HepG2 (cell line): ENCODE data around the gene PRKG1. TPM values are rescaled to one million over a fixed set of nuclear protein-coding genes. Genes with fewer than 3 reads are reported as not detected.

ENCODE experiments used
- ATAC-seq: fragments of 200-7000 bp; cut with Tn5 transposase; 3 replicates; pipeline ENCODE4 v1.9.1; 2020; ENCODE audit warnings: mild to moderate bottlenecking, moderate library complexity
- BruUV-seq: library from RNA; stranded (reverse); fragments of 400-500 nt; replicated peaks from 2 replicates; lab custom pipeline; 2021; lab: Mats Ljungman, UMichigan
- CTCF ChIA-PET: fragments of 300-600 bp; formaldehyde crosslinking; extraction: SDS; loops from one replicate; lab custom pipeline; 2021; ENCODE audit warnings: low total read pairs, inconsistent platforms, low intra/inter-chr PET ratio; lab: Yijun Ruan, JAX
- POLR2A ChIA-PET: fragments of 350-600 bp; sonication (Branson Sonifier 250); formaldehyde crosslinking; loops from one replicate; lab custom pipeline; 2020; ENCODE audit warnings: antibody characterized with exemption, inconsistent platforms; lab: Yijun Ruan, JAX
- DNase-seq: peaks from one replicate; pipeline ENCODE4 v3.0.0-alpha.2; 2015; ENCODE audit warnings: low spot score
- FAIRE-seq: peaks from 3 replicates; lab custom pipeline; 2011; peaks lifted over from hg19 to GRCh38; lab: Jason Lieb, UNC
- H2AFZ ChIP-seq: one replicate; pipeline ENCODE4 v1.6.1; 2011; ENCODE audit warnings: low read length, inconsistent platforms
- H3K27ac ChIP-seq: fragments of 300-600 bp; 3 replicates; pipeline ENCODE4 v1.8.0; 2011; ENCODE audit warnings: mixed run types, mild to moderate bottlenecking, mixed read lengths, low read length, inconsistent platforms; ENCODE audit not compliant: insufficient read depth; ENCODE audit errors: extremely low read length
- H3K27me3 ChIP-seq, 2 experiments: fragments of 200-600 bp in 1 of 2; 2 replicates in 1 of 2; 3 replicates in 1 of 2; pipeline versions ENCODE4 v1.6.0 to v1.8.0; 2011; ENCODE audit warnings: low read length in 2 of 2, mild to moderate bottlenecking in 2 of 2, moderate library complexity in 2 of 2, inconsistent platforms in 1 of 2; ENCODE audit not compliant: insufficient read depth in 2 of 2, control insufficient read depth in 1 of 2
- H3K36me3 ChIP-seq, 2 experiments: fragments of 200-600 bp in 1 of 2; replicated peaks in 1 of 2; 2 replicates in 1 of 2; 3 replicates in 1 of 2; pipeline versions ENCODE4 v1.5.1 to v1.8.0; 2011; ENCODE audit warnings: low read length in 2 of 2, inconsistent platforms in 1 of 2; ENCODE audit not compliant: insufficient read depth in 2 of 2, control insufficient read depth in 1 of 2
- H3K4me1 ChIP-seq: 2 replicates; pipeline ENCODE4 v1.5.1; 2012; ENCODE audit warnings: low read length, inconsistent platforms; ENCODE audit not compliant: insufficient read depth
- H3K4me2 ChIP-seq: 2 replicates; pipeline ENCODE4 v1.6.0; 2011; ENCODE audit warnings: low read depth, low read length, inconsistent platforms
- H3K4me3 ChIP-seq, 3 experiments: fragments of 200-600 bp in 1 of 3; sonication (generic), shearing (Covaris generic) in 1 of 3; replicated peaks in 1 of 3; 2 replicates each; pipeline ENCODE4 v1.5.1; 2011 to 2016; ENCODE audit warnings: low read length in 3 of 3, inconsistent platforms in 2 of 3, low read depth in 2 of 3, mild to moderate bottlenecking in 2 of 3, control low read depth in 1 of 3, mixed read lengths in 1 of 3; ENCODE audit not compliant: insufficient read depth in 1 of 3
- H3K79me2 ChIP-seq: one replicate; pipeline ENCODE4 v1.6.1; 2011; ENCODE audit warnings: low read length, inconsistent platforms; ENCODE audit not compliant: insufficient read depth
- H3K9ac ChIP-seq: 2 replicates; pipeline ENCODE4 v1.6.0; 2011; ENCODE audit warnings: mild to moderate bottlenecking, low read depth, low read length, inconsistent platforms; ENCODE audit not compliant: insufficient read depth
- H3K9me3 ChIP-seq: 2 replicates; pipeline ENCODE4 v1.5.1; 2012; ENCODE audit warnings: mild to moderate bottlenecking, low read length
- H4K20me1 ChIP-seq: 2 replicates; pipeline ENCODE4 v1.6.0; 2011; ENCODE audit warnings: inconsistent platforms, mild to moderate bottlenecking, low read length, moderate library complexity; ENCODE audit not compliant: insufficient read depth
- KDM6A ChIP-seq: IDR thresholded peaks from 2 replicates; pipeline ENCODE4 v1.6.1; 2016; ENCODE audit warnings: low read depth
- LCORL ChIP-seq, 2 experiments: fragments of 450-650 bp in 1 of 2; sonication (generic) in 1 of 2; formaldehyde crosslinking in 1 of 2; IDR thresholded peaks; 2 replicates each; pipeline versions ENCODE4 v1.5.0 to v1.6.1; 2017 to 2020; ENCODE audit warnings: antibody characterized with exemption in 1 of 2, missing genetic modification reagents in 1 of 2
- MAFG ChIP-seq: sonication (generic); formaldehyde crosslinking; IDR thresholded peaks from 2 replicates; pipeline ENCODE4 v1.5.1; 2020; ENCODE audit warnings: mild to moderate bottlenecking, missing genetic modification reagents
- MTF2 ChIP-seq: sonication (generic); formaldehyde crosslinking; IDR thresholded peaks from 2 replicates; pipeline ENCODE4 v1.5.0; 2020; ENCODE audit warnings: missing genetic modification reagents, borderline replicate concordance
- NCOR1 ChIP-seq: fragments of 200-600 bp; sonication (generic); IDR thresholded peaks from 2 replicates; pipeline ENCODE4 v1.7.0; 2017; ENCODE audit warnings: antibody characterized with exemption, low read length, borderline replicate concordance
- TCF7L2 ChIP-seq: IDR thresholded peaks from 2 replicates; pipeline ENCODE4 v1.6.1; 2011; ENCODE audit warnings: mild to moderate bottlenecking, low read depth, low read length, moderate library complexity
- YEATS2 ChIP-seq: sonication (generic); formaldehyde crosslinking; IDR thresholded peaks from 2 replicates; pipeline ENCODE4 v1.4.0; 2020; ENCODE audit warnings: missing genetic modification reagents, borderline replicate concordance
- ZBTB3 ChIP-seq: sonication (generic); formaldehyde crosslinking; IDR thresholded peaks from 2 replicates; pipeline ENCODE4 v1.4.0; 2020; ENCODE audit warnings: low read depth, mild to moderate bottlenecking, moderate library complexity, missing genetic modification reagents, borderline replicate concordance
- ZFP41 ChIP-seq: sonication (generic); formaldehyde crosslinking; IDR thresholded peaks from 2 replicates; pipeline ENCODE4 v1.4.0; 2020; ENCODE audit warnings: mild to moderate bottlenecking, missing genetic modification reagents, borderline replicate concordance
- ZNF329 ChIP-seq: sonication (generic); formaldehyde crosslinking; IDR thresholded peaks from 2 replicates; pipeline ENCODE4 v1.9.0; 2021; ENCODE audit warnings: low read depth, mild to moderate bottlenecking, missing genetic modification reagents
- ZNF382 ChIP-seq: sonication (generic); formaldehyde crosslinking; IDR thresholded peaks from 2 replicates; pipeline ENCODE4 v1.5.0; 2020; ENCODE audit warnings: missing genetic modification reagents, mild to moderate bottlenecking, borderline replicate concordance
- WGBS: methylation state at CpG from one replicate; pipeline ENCODE4 v1.1.6; 2017; ENCODE audit warnings: low lambda C conversion rate; 5-methylcytosine and 5-hydroxymethylcytosine counted together
- in situ Hi-C: cut with HindIII; loops from 2 replicates; pipeline ENCODE4 v1.10.0; 2017; ENCODE audit warnings: low pct_unique_long_range_greater_than_20kb; ENCODE audit not compliant: extremely low pct_ligation_motif_present
- intact Hi-C: fragments of 100-400 bp; cut with micrococcal nuclease; formaldehyde crosslinking; loops from one replicate; pipeline ENCODE4 v1.10.0; 2022; ENCODE audit not compliant: unreplicated experiment
- polyA plus RNA-seq, 8 experiments: library from polyadenylated mRNA; depleted of rRNA in 3 of 8; stranded (reverse) in 7 of 8; unstranded in 1 of 8; fragments of >200 nt; fragmentation: Illumina TruSeq in 4 of 8; extraction: Trizol in 4 of 8; gene quantifications; 2 replicates each; pipeline versions ENCODE4 v1.2.1 to v1.2.3, GENCODE V29; 2011 to 2016; ENCODE audit warnings: low read depth in 4 of 8, missing spikeins in 1 of 8, mixed read lengths in 1 of 8; ENCODE audit not compliant: insufficient read depth in 1 of 8
- total RNA-seq, 5 experiments: library from RNA; depleted of rRNA; stranded (reverse); fragments of >200 nt; fragmentation: Illumina TruSeq; extraction: Trizol; gene quantifications; 2 replicates each; pipeline ENCODE4 v1.2.3, GENCODE V29; 2016; ENCODE audit warnings: low read depth in 1 of 5
- TF ChIP-seq, protein P1 (sequence below): sonication (generic); formaldehyde crosslinking; IDR thresholded peaks from 2 replicates; pipeline ENCODE4 v1.4.0; 2020; ENCODE audit warnings: missing genetic modification reagents

PRKG1 gene
- total and polyA plus RNA-seq, 2 of the 13 experiments (the other 11 are each of a cell fraction or from before 2014, with no cell fraction given), result 0.01 TPM; not detected in 1

DNA sequence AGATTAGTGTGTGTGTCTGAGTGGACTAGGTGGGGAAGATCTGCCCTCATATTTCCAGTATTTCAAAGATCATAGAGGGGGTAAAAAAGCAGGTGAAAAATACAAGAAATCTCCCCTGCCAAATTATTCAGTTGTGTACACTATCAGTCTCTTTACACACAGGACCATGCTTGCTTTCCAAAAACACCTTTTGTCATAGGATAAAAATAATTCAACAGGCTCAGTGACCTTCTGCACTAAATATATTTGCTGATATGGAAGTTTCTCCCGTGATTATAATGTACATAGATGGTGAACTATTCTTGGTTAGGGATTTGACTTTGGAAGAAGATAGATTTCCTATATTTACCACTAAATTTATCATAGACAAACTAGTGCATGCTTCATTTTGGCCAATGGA lies 649.8 kb downstream of the PRKG1 start:
- no TSS peak for BruUV-seq
- Histone ChIP-seq H2AFZ (no peak overlapping the region), H3K4me2 (no peak overlapping the region), H3K9me3 (no peaks in the 10 kb centered on the region), H4K20me1 (no peaks in the 10 kb centered on the region), H3K27ac (no peak overlapping the region), H3K4me3 (no peak overlapping the region), H3K79me2 (no peaks in the 10 kb centered on the region), H3K4me1 (no peaks in the 10 kb centered on the region), H3K9ac (no peak overlapping the region), H3K36me3 (no peaks in the 10 kb centered on the region), H3K27me3 (no peaks in the 10 kb centered on the region)
- no peak for DNase-seq
- no peak for FAIRE-seq
- POLR2A ChIA-PET, result no interaction called here
- in situ Hi-C loops (no loop called here), intact Hi-C loops (no loop called here)
- no peak for TF ChIP-seq MTF2 (CRISPR knock-in tag)
- no peak for TF ChIP-seq ZNF382
- no peak for TF ChIP-seq ZFP41 (CRISPR knock-in tag)
- no peak for TF ChIP-seq KDM6A
- TF ChIP-seq, protein P1, sequence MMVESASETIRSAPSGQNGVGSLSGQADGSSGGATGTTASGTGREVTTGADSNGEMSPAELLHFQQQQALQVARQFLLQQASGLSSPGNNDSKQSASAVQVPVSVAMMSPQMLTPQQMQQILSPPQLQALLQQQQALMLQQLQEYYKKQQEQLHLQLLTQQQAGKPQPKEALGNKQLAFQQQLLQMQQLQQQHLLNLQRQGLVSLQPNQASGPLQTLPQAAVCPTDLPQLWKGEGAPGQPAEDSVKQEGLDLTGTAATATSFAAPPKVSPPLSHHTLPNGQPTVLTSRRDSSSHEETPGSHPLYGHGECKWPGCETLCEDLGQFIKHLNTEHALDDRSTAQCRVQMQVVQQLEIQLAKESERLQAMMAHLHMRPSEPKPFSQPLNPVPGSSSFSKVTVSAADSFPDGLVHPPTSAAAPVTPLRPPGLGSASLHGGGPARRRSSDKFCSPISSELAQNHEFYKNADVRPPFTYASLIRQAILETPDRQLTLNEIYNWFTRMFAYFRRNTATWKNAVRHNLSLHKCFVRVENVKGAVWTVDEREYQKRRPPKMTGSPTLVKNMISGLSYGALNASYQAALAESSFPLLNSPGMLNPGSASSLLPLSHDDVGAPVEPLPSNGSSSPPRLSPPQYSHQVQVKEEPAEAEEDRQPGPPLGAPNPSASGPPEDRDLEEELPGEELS, result no peak
- no peak for TF ChIP-seq MAFG (CRISPR knock-in tag)
- TF ChIP-seq TCF7L2, result no peak
- TF ChIP-seq ZBTB3 (CRISPR knock-in tag), result no peak
- no peak for TF ChIP-seq ZNF329
- no peak for TF ChIP-seq NCOR1
- TF ChIP-seq LCORL (IDR thresholded peaks at IDR 0.05), result no peak
- no peak for TF ChIP-seq LCORL (CRISPR knock-in tag; IDR thresholded peaks at IDR 0.05)
- TF ChIP-seq YEATS2 (CRISPR knock-in tag), result no peak
- ATAC-seq, result no peak
- CTCF ChIA-PET, result no interaction called here
- WGBS, result 0% methylated on average over 1 of the region's 1 CpG
